ENCODE results near the gene CAPN13. TPM values are rescaled to one million over a fixed set of nuclear protein-coding genes. Genes with fewer than 3 reads are reported as not detected.

Gene CAPN13
- total RNA-seq, 6 donors from 2014 or later: 9.4 to 46.1 (median 17.5) TPM

DNA sequence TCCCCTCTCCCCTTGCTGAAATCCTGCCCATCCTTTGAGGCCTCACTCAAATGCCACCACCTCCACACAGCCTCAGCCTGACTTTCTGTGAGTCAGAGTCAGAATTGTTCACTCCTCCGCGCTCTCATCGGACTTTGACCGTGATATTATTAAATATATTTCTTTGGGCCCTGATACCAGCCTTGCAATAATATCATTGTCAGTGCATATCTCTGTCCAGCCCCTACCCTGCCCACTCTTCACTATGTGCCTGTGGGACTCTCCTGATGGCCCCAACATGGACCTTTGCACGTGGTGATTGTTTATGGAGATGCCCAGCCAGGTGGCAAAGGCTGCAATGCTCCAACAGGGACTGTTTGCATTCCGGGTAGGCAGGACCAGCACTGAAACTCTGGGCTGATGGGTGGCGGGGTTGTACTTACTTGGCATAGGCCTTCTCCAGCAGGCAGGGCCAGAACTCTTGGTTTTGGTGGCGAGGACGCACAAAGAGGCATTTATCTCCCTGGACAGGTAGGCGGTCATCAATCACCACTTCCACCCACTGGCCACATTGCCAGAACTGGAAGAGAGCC, 37.3 kb downstream of the CAPN13 start:
- no peak for ATAC-seq (ENCODE audit: low FRiP score in 2 of 2)
- H3K27ac ChIP-seq: no peak overlapping the region
- H3K4me3 ChIP-seq: no peak overlapping the region
- no peaks in the 10 kb centered on the region for H3K4me1 ChIP-seq
- H3K9me3 ChIP-seq: no peaks in the 10 kb centered on the region
- no peaks in the 10 kb centered on the region for H3K36me3 ChIP-seq
- peaks cover 0 to 3% (median 0%) of the 10 kb centered on the region in 4 donors for H3K27me3 ChIP-seq
- 79 to 91% methylated on average over 9 to 10 of the region's 10 CpGs for WGBS, 2 donors
- no peak for DNase-seq
- TF ChIP-seq, protein P1, sequence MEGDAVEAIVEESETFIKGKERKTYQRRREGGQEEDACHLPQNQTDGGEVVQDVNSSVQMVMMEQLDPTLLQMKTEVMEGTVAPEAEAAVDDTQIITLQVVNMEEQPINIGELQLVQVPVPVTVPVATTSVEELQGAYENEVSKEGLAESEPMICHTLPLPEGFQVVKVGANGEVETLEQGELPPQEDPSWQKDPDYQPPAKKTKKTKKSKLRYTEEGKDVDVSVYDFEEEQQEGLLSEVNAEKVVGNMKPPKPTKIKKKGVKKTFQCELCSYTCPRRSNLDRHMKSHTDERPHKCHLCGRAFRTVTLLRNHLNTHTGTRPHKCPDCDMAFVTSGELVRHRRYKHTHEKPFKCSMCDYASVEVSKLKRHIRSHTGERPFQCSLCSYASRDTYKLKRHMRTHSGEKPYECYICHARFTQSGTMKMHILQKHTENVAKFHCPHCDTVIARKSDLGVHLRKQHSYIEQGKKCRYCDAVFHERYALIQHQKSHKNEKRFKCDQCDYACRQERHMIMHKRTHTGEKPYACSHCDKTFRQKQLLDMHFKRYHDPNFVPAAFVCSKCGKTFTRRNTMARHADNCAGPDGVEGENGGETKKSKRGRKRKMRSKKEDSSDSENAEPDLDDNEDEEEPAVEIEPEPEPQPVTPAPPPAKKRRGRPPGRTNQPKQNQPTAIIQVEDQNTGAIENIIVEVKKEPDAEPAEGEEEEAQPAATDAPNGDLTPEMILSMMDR (IDR thresholded peaks at IDR 0.05): no peak

DNA sequence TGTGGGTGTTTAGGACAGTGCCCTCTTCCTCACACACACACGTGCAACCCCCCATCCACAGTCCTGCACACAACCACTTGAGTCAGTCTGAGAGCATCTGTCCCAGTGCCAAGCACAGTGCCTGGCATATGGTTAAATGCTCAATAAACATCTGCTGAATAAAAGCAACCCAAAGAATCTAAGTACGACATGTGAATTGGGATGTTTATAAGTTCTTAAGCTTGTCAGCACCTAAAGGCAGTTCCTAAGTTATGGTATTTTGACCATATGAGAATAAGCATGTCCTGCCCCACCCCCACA, 37.8 kb downstream of the CAPN13 start:
- Histone ChIP-seq H3K4me3 (no peak overlapping the region), H3K27ac (no peak overlapping the region), H3K36me3 (no peaks in the 10 kb centered on the region), H3K9me3 (no peaks in the 10 kb centered on the region), H3K4me1 (no peaks in the 10 kb centered on the region), H3K27me3 (peaks cover 0 to 3% (median 0%) of the 10 kb centered on the region in 4 donors)
- WGBS, 2 donors: 67 to 92% methylated on average over 2 of the region's 2 CpGs
- ATAC-seq (ENCODE audit: low FRiP score in 2 of 2) (no peak), DNase-seq (no peak)
- TF ChIP-seq, protein P1 (IDR thresholded peaks at IDR 0.05): no peak
- TF ChIP-seq EP300 (IDR thresholded peaks at IDR 0.05): no peak
- no peak for TF ChIP-seq POLR2AphosphoS5 (IDR thresholded peaks at IDR 0.05)
- no peak for TF ChIP-seq POLR2A (IDR thresholded peaks at IDR 0.05)

DNA sequence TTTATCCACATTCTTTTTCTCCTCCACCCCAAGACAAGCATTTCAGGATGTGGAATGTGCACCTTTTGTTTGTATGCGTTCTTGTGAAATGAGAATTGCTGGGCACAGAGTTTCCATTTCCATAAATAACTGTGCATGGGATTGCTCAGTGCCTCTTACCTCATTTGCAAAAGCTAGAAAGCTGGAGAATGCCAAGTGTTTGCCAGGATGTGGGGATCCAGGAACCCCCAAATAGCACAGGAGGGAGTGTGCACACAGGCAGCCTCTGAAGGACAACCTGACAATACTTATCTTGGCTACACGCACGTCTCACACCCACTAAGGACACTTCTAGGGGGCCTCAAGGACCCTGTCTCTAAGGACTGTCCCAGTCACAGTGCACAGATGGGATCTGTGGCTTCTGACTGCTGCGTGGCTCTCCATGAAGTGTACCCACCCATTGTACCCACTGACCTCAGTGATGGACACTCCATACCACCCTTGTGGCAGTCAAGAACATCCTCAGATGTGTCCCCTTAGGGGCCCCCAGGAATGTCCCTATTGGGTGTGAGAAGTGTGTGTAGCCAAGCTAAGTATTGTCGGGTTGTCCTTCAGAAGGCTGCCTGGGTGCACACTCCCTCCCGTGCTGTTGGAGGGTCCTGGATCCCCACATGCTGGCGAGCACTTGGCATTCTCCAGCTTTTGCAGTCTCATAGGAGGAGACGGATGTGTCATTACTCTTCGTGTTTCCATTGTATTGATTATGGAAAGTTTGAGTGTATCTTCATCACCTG, 38.4 kb downstream of the CAPN13 start:
- no peaks in the 10 kb centered on the region for H3K36me3 ChIP-seq
- no peak for DNase-seq
- H3K27me3 ChIP-seq: peaks cover 0 to 3% (median 0%) of the 10 kb centered on the region in 4 donors
- H3K4me3 ChIP-seq: no peak overlapping the region
- WGBS, 2 donors: 60 to 75% methylated on average over 6 to 9 of the region's 9 CpGs
- no peak overlapping the region for H3K27ac ChIP-seq
- H3K4me1 ChIP-seq: no peaks in the 10 kb centered on the region
- ATAC-seq (ENCODE audit: low FRiP score in 2 of 2): no peak
- no peaks in the 10 kb centered on the region for H3K9me3 ChIP-seq
- TF ChIP-seq POLR2A (IDR thresholded peaks at IDR 0.05) (no peak), POLR2AphosphoS5 (IDR thresholded peaks at IDR 0.05) (no peak)

DNA sequence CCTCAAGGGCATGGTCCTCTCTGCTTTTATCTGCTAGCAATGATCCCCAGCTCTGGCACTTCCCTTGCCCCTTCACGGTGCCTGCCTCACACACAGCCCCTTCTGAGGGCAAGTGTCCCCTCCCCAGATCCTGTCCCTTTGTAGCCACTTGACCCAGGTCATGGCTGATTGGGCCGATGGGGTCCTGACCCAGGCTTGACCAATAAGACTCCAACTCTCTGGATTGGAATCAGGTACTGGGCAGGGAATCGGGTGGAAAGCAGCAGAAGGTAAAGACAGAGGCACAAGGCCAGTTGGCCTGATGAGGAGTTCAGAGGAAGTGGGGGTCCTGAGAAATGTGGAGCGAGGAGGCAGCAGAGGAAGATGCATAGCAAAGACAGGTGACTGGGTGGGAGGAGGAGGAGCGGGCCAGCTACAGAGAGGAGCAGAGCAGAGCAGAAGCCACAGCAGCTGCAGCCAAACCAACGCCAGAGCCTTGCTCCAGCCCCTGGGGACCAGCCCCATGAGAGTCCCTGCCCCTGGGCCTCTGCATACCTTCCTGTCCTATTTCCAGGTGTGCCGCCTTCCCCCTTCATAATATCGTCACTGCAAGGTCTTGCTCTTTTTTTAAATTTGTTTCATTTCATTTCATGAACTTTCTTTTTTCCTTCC, 39.1 kb downstream of the CAPN13 start:
- ATAC-seq (ENCODE audit: low FRiP score in 2 of 2) (no peak), DNase-seq (no peak)
- no peaks in the 10 kb centered on the region for H3K4me1 ChIP-seq
- H3K9me3 ChIP-seq: no peaks in the 10 kb centered on the region
- peaks cover 0 to 3% (median 0%) of the 10 kb centered on the region in 4 donors for H3K27me3 ChIP-seq
- H3K4me3 ChIP-seq: no peak overlapping the region
- H3K36me3 ChIP-seq: no peaks in the 10 kb centered on the region
- H3K27ac ChIP-seq: no peak overlapping the region
- WGBS, 2 donors: 74 to 76% methylated on average over 8 of the region's 8 CpGs
- TF ChIP-seq POLR2AphosphoS5 (IDR thresholded peaks at IDR 0.05) (no peak), POLR2A (IDR thresholded peaks at IDR 0.05) (no peak), EP300 (IDR thresholded peaks at IDR 0.05) (no peak)
- TF ChIP-seq, protein P1 (IDR thresholded peaks at IDR 0.05): no peak

DNA sequence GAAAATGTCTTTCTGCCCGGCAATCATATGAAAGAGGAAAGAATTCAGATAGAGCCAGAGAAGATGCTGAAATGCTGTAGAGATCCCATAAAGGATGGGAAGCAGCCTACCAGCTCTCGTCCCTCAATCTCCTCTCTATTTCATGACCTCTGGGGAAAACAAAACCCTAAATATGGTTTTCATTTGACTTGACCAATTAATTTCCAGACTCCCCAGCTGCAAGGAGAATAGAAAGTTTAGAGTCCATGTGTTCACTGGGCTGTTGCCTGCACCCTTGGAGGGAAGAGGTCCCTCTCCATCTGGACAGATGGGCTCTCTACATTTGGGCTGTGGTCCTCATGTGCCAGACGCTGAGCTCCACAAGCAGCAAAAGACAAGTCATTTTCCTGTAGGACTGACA, 40.6 kb downstream of the CAPN13 start:
- ATAC-seq (ENCODE audit: low FRiP score in 2 of 2): no peak
- Histone ChIP-seq H3K9me3 (no peaks in the 10 kb centered on the region), H3K4me1 (no peaks in the 10 kb centered on the region), H3K27ac (no peak overlapping the region), H3K27me3 (peaks cover 0 to 3% (median 0%) of the 10 kb centered on the region in 4 donors), H3K4me3 (no peak overlapping the region), H3K36me3 (no peaks in the 10 kb centered on the region)
- 81 to 86% methylated on average over 3 of the region's 3 CpGs for WGBS, 2 donors
- DNase-seq: no peak
- TF ChIP-seq, protein P1 (IDR thresholded peaks at IDR 0.05): no peak
- TF ChIP-seq EP300 (IDR thresholded peaks at IDR 0.05) (no peak), POLR2AphosphoS5 (IDR thresholded peaks at IDR 0.05) (no peak), POLR2A (IDR thresholded peaks at IDR 0.05) (no peak)

All from upper lobe of left lung (tissue), 6 donors.